Upper lobe of left lung (tissue), 6 donors: Measurements from ENCODE around the gene UQCC2. TPM values are rescaled to one million over a fixed set of nuclear protein-coding genes. Genes with fewer than 3 reads are reported as not detected.
A peak's percentile ranks its signal among the peaks of the same experiment; 100 is the strongest.

ENCODE experiments used
- ATAC-seq, 2 donors: fragments of 200-7000 bp; cut with Tn5 transposase; one replicate each; pipeline ENCODE4 v1.9.1; 2022; ENCODE audit warnings: mild to moderate bottlenecking in 2 of 2, moderate library complexity in 2 of 2; ENCODE audit not compliant: low FRiP score in 2 of 2
- DNase-seq, 2 donors: peaks; one replicate each; pipeline ENCODE4 v3.0.0-alpha.2; 2019 to 2020
- H3K27ac ChIP-seq, 4 donors: fragments of 200-600 bp; sonication (generic); one replicate each; pipeline ENCODE4 v1.5.1; 2016 to 2019
- H3K27me3 ChIP-seq, 4 donors: fragments of 200-600 bp; sonication (generic); one replicate each; pipeline ENCODE4 v1.5.1; 2017 to 2019
- H3K36me3 ChIP-seq, 4 donors: fragments of 200-600 bp; sonication (generic); one replicate each; pipeline ENCODE4 v1.5.1; 2016 to 2019
- H3K4me1 ChIP-seq, 4 donors: fragments of 200-600 bp; sonication (generic); one replicate each; pipeline ENCODE4 v1.5.1; 2018 to 2019
- H3K4me3 ChIP-seq, 4 donors: fragments of 200-600 bp; sonication (generic); one replicate each; pipeline ENCODE4 v1.5.1; 2017 to 2019; ENCODE audit warnings: mild to moderate bottlenecking in 2 of 4, moderate library complexity in 1 of 4
- H3K9me3 ChIP-seq, 4 donors: fragments of 200-600 bp; sonication (generic); one replicate each; pipeline ENCODE4 v1.5.1; 2018 to 2019
- CTCF ChIP-seq, 6 experiments: fragments of 450-650 bp in 4 of 6; fragments of 200-600 bp in 2 of 6; sonication (generic) in 2 of 6; IDR thresholded peaks; one replicate each; pipeline ENCODE4 v1.5.1; 2016 to 2019; ENCODE audit warnings: antibody characterized with exemption in 6 of 6
- EP300 ChIP-seq, 4 donors: sonication (generic); formaldehyde crosslinking; IDR thresholded peaks; one replicate each; pipeline ENCODE4 v1.5.1; 2017; ENCODE audit warnings: antibody characterized with exemption in 4 of 4, control low read depth in 2 of 4
- POLR2A ChIP-seq, 4 donors: fragments of 450-650 bp; IDR thresholded peaks; one replicate each; pipeline ENCODE4 v1.5.1; 2016 to 2017; ENCODE audit warnings: antibody characterized with exemption in 4 of 4, mild to moderate bottlenecking in 2 of 4
- POLR2AphosphoS5 ChIP-seq, 2 donors: sonication (generic); formaldehyde crosslinking; IDR thresholded peaks; one replicate each; pipeline ENCODE4 v1.5.1; 2017; ENCODE audit warnings: antibody characterized with exemption in 2 of 2
- WGBS, 2 donors: methylation state at CpG; one replicate each; pipeline ENCODE4 v1.1.5; 2017 to 2018; 5-methylcytosine and 5-hydroxymethylcytosine counted together
- total RNA-seq, 6 donors: library from RNA; depleted of rRNA in 4 of 6; stranded (reverse); fragments of >200 nt in 4 of 6; gene quantifications; one replicate each; pipeline versions ENCODE4 v1.1.0 to v1.2.1, GENCODE V29; 2016 to 2021
- donor health status: DM: no; HTN: no; CAD: no; lungs with moderate emphysema.
- donor health status: DM: no; HTN: yes; CAD: no; lungs with severe emphysema.

The UQCC2 gene
- total RNA-seq, 6 donors from 2014 or later: 8.9 to 53.0 (median 18.2) TPM

GRCh38 chr6:33730611-33731010, 19.1 kb upstream of the UQCC2 start:
- H3K9me3 ChIP-seq: no peaks in the 10 kb centered on the region
- peak overlapping the region in 1 of 4 donors; percentile 25 for H3K27ac ChIP-seq
- H3K4me3 ChIP-seq: no peak overlapping the region
- peaks cover 0 to 7% (median 0%) of the 10 kb centered on the region in 4 donors for H3K4me1 ChIP-seq
- WGBS, 2 donors: 77 to 84% methylated on average over 9 to 10 of the region's 10 CpGs
- peaks cover 0 to 24% (median 5%) of the 10 kb centered on the region in 4 donors for H3K36me3 ChIP-seq
- TF ChIP-seq POLR2AphosphoS5 (IDR thresholded peaks at IDR 0.05) (peak in 1 of 2 donors; percentile 32), EP300 (IDR thresholded peaks at IDR 0.05) (peak in 2 of 4 donors; percentile 68 to 72), CTCF (IDR thresholded peaks at IDR 0.05) (peak in 1 of 6 experiments; percentile 5), POLR2A (IDR thresholded peaks at IDR 0.05) (no peak)
- DNase-seq: no peak
- no peaks in the 10 kb centered on the region for H3K27me3 ChIP-seq
- ATAC-seq: no peak

GRCh38 chr6:33729059-33729458, 17.6 kb upstream of the UQCC2 start:
- no peak for ATAC-seq
- Histone ChIP-seq H3K9me3 (no peaks in the 10 kb centered on the region), H3K27ac (no peak overlapping the region), H3K36me3 (peaks cover 0 to 13% (median 0%) of the 10 kb centered on the region in 4 donors), H3K27me3 (no peaks in the 10 kb centered on the region), H3K4me3 (no peak overlapping the region), H3K4me1 (peaks cover 0 to 7% (median 0%) of the 10 kb centered on the region in 4 donors)
- TF ChIP-seq EP300 (IDR thresholded peaks at IDR 0.05) (no peak), CTCF (IDR thresholded peaks at IDR 0.05) (no peak), POLR2A (IDR thresholded peaks at IDR 0.05) (no peak), POLR2AphosphoS5 (IDR thresholded peaks at IDR 0.05) (no peak)
- WGBS, 2 donors: 82 to 88% methylated on average over 5 to 6 of the region's 6 CpGs
- no peak for DNase-seq

GRCh38 chr6:33728438-33728837, 16.9 kb upstream of the UQCC2 start:
- ATAC-seq: no peak
- Histone ChIP-seq H3K4me1 (peaks cover 0 to 7% (median 0%) of the 10 kb centered on the region in 4 donors), H3K27ac (no peak overlapping the region), H3K4me3 (no peak overlapping the region), H3K36me3 (peaks cover 0 to 9% (median 0%) of the 10 kb centered on the region in 4 donors), H3K27me3 (no peaks in the 10 kb centered on the region), H3K9me3 (no peaks in the 10 kb centered on the region)
- WGBS, 2 donors: 93% methylated on average over 11 of the region's 11 CpGs
- TF ChIP-seq POLR2AphosphoS5 (IDR thresholded peaks at IDR 0.05) (no peak), POLR2A (IDR thresholded peaks at IDR 0.05) (no peak), EP300 (IDR thresholded peaks at IDR 0.05) (no peak), CTCF (IDR thresholded peaks at IDR 0.05) (no peak)
- no peak for DNase-seq

GRCh38 chr6:33727932-33728331, 16.4 kb upstream of the UQCC2 start:
- WGBS, 2 donors: 81 to 90% methylated on average over 7 to 11 of the region's 11 CpGs
- ATAC-seq (no peak), DNase-seq (no peak)
- H3K27me3 ChIP-seq: no peaks in the 10 kb centered on the region
- no peak for TF ChIP-seq EP300 (IDR thresholded peaks at IDR 0.05)
- TF ChIP-seq CTCF (IDR thresholded peaks at IDR 0.05): no peak
- TF ChIP-seq POLR2AphosphoS5 (IDR thresholded peaks at IDR 0.05): no peak
- no peak for TF ChIP-seq POLR2A (IDR thresholded peaks at IDR 0.05)
- no peak overlapping the region for H3K27ac ChIP-seq
- peaks cover 0 to 5% (median 0%) of the 10 kb centered on the region in 4 donors for H3K36me3 ChIP-seq
- H3K4me1 ChIP-seq: peaks cover 0 to 7% (median 1%) of the 10 kb centered on the region in 4 donors
- no peaks in the 10 kb centered on the region for H3K9me3 ChIP-seq
- H3K4me3 ChIP-seq: no peak overlapping the region

- H3K36me3 ChIP-seq: peaks cover 0 to 3% (median 0%) of the 10 kb centered on the region in 4 donors
- WGBS, 2 donors: 80 to 87% methylated on average over 6 to 7 of the region's 7 CpGs
Measured at GRCh38 chr6:33727126-33727525, 15.6 kb upstream of the UQCC2 start.

More at GRCh38 chr6:33727126-33727525, 15.6 kb upstream of the UQCC2 start:
- no peak for ATAC-seq
- peaks cover 0 to 5% (median 2%) of the 10 kb centered on the region in 4 donors for H3K4me1 ChIP-seq
- H3K27ac ChIP-seq: no peak overlapping the region
- H3K9me3 ChIP-seq: no peaks in the 10 kb centered on the region
- no peaks in the 10 kb centered on the region for H3K27me3 ChIP-seq
- H3K4me3 ChIP-seq: no peak overlapping the region
- DNase-seq: no peak
- no peak for TF ChIP-seq POLR2AphosphoS5 (IDR thresholded peaks at IDR 0.05)
- no peak for TF ChIP-seq CTCF (IDR thresholded peaks at IDR 0.05)
- no peak for TF ChIP-seq EP300 (IDR thresholded peaks at IDR 0.05)
- no peak for TF ChIP-seq POLR2A (IDR thresholded peaks at IDR 0.05)
